ENCODE data around the gene SLC25A25. TPM values are rescaled to one million over a fixed set of nuclear protein-coding genes. Genes with fewer than 3 reads are reported as not detected.
A peak's percentile ranks its signal among the peaks of the same experiment; 100 is the strongest.
"Not testable (repeated sequence)": the region's sequence is repeated elsewhere in the genome, so short reads cannot be mapped to it uniquely, and the experiment has no call there.

The SLC25A25 gene
- total RNA-seq, 2 donors from 2014 or later: 26.0 to 33.1 TPM

- DNase-seq (ENCODE audit: low spot score): no peak
- TF ChIP-seq POLR2AphosphoS5 (IDR thresholded peaks at IDR 0.05): no peak
- TF ChIP-seq, protein P1, sequence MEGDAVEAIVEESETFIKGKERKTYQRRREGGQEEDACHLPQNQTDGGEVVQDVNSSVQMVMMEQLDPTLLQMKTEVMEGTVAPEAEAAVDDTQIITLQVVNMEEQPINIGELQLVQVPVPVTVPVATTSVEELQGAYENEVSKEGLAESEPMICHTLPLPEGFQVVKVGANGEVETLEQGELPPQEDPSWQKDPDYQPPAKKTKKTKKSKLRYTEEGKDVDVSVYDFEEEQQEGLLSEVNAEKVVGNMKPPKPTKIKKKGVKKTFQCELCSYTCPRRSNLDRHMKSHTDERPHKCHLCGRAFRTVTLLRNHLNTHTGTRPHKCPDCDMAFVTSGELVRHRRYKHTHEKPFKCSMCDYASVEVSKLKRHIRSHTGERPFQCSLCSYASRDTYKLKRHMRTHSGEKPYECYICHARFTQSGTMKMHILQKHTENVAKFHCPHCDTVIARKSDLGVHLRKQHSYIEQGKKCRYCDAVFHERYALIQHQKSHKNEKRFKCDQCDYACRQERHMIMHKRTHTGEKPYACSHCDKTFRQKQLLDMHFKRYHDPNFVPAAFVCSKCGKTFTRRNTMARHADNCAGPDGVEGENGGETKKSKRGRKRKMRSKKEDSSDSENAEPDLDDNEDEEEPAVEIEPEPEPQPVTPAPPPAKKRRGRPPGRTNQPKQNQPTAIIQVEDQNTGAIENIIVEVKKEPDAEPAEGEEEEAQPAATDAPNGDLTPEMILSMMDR (IDR thresholded peaks at IDR 0.05): no peak
- TF ChIP-seq POLR2A (IDR thresholded peaks at IDR 0.05): no peak
- Histone ChIP-seq H3K36me3 (no peaks in the 10 kb centered on the region), H3K4me3 (peak overlapping the region; percentile 19 to 32), H3K9me3 (no peaks in the 10 kb centered on the region), H3K27ac (peak overlapping the region in 1 of 2 donors; percentile 94), H3K27me3 (replicated peaks; ENCODE audit: insufficient read depth) (no peaks in the 10 kb centered on the region), H3K4me1 (replicated peaks) (peaks cover 6% of the 10 kb centered on the region)
- intact Hi-C loops (cut with DNase I): no loop called here
- WGBS: 95% methylated on average over 18 of the region's 18 CpGs
These were observed 1.9 kb upstream of the SLC25A25 start for GRCh38 chr9:128065907-128066712.

DNA sequence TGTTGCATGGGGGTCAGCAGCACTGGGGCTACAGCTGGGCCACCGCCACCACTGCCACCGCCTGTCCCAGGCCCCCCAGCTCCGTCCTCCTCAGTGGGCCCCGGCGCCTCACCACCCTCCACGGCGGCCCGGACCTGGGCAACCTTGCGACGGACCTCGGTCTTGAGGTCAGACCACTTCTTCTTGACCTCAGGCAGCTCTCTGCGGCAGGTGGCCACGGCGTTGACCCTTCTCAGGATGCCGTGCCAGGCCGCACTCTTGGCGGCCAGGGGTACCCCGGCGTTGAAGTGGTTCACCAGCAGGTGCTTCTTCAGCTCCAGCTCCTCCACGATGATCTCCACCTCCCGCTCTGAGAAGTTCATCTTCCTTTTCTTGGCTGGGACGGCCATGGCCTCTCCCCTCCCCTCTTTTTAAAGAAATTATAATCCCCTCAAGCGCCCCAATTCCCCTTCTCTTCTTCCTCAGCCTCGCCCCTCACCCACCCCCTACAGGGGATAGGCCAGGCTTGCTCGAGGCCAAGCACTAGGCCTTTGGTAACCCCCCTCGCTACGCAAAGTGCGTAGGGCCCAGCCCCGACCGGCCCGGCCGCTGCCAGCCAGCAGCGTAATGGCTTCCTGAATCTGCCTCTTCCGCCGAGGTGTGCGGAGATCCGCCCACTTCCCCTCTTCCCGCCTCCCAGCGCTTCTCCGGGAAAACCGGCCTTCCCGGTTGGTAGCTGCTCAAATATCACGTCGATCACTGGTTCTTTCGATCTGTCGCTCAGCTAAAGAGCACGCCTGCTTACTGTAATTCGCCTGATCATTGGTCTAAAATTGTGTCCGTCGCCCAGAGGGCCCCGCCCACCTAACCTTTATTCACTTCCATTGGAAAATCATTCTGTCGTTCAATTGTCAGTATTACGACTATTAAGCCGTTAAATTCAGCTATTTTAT lies 1.1 kb upstream of the SLC25A25 start, which contains the start of gene NAIF1:
Gene NAIF1, minus strand, starts transcription at position 608 of the 932 bp plus-strand sequence. Its CDS starts 219 bp downstream, at position 389.
- Histone ChIP-seq H3K9me3 (no peaks in the 10 kb centered on the region), H3K4me3 (peak within 1 kb of the TSS; percentile 92 to 97), H3K4me1 (replicated peaks) (peaks cover 12% of the 10 kb centered on the region), H3K27ac (peak within 1 kb of the TSS; percentile 94 to 95), H3K36me3 (no peaks in the 10 kb centered on the region), H3K27me3 (replicated peaks; ENCODE audit: insufficient read depth) (no peaks in the 10 kb centered on the region)
- TF ChIP-seq POLR2A (IDR thresholded peaks at IDR 0.05) (peak; percentile 62), POLR2AphosphoS5 (IDR thresholded peaks at IDR 0.05) (peak; percentile 96)
- TF ChIP-seq, protein P1 (IDR thresholded peaks at IDR 0.05): no peak
- WGBS: 37% methylated on average over 54 of the region's 54 CpGs
- DNase-seq (ENCODE audit: low spot score): peak; percentile 98
- intact Hi-C loops (cut with DNase I): no loop called here

DNA sequence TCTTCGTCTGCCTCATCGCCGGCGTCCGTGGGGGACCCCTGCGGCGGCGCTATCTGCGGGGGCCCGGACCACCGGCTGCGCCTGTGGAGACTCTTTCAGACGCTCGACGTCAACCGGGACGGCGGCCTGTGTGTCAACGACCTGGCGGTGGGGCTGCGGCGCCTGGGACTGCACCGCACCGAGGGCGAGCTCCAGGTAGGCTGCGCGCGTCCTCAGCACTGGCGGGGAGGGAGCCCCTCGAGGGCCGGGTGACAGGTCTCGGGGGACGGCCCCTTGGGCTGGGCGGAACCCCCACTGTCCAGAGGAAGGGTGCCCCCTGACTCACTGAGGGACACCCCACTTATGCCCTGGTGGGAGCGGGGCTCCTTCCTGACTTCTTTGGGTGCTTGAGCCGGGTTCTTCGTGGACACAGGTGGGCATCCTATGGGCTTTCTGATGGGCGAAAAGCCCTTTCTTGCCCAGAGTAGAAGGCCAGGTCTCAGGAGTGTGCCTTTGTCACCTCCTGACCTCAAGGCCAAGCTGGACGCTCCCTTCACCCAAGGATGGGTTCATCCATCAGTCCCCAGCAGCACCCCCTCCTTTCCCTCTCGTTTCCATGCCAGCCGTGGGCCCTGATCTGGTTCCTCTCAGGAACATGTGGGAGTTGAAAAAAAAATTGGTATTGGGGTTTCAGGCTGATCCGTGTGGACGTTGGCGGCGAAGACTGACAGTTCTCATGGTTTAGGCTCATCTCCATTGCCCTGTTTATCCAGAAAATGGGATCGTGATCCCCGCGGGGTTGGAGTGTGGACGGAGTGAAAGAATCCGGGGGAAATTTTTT lies 564 bp downstream of the SLC25A25 start:
- Histone ChIP-seq H3K4me3 (peak overlapping the region; percentile 92 to 97), H3K27ac (peak overlapping the region; percentile 91 to 94), H3K9me3 (no peaks in the 10 kb centered on the region), H3K4me1 (replicated peaks) (peaks cover 15% of the 10 kb centered on the region), H3K36me3 (no peaks in the 10 kb centered on the region), H3K27me3 (replicated peaks; ENCODE audit: insufficient read depth) (no peaks in the 10 kb centered on the region)
- WGBS: 1% methylated on average over 37 of the region's 50 CpGs
- intact Hi-C loops (cut with DNase I): loop anchor here (2.0 kb wide), 1 partner anchor 30 kb away; no protein-coding TSS in a partner anchor
- TF ChIP-seq POLR2AphosphoS5 (IDR thresholded peaks at IDR 0.05): no peak
- TF ChIP-seq, protein P1 (IDR thresholded peaks at IDR 0.05): peak in 1 of 4 experiments; percentile 14
- DNase-seq (ENCODE audit: low spot score): no peak

- Histone ChIP-seq H3K4me1 (replicated peaks) (peaks cover 25% of the 10 kb centered on the region), H3K36me3 (no peaks in the 10 kb centered on the region), H3K4me3 (no peak overlapping the region), H3K27ac (peak overlapping the region; percentile 91 to 94), H3K27me3 (replicated peaks; ENCODE audit: insufficient read depth) (no peaks in the 10 kb centered on the region), H3K9me3 (no peaks in the 10 kb centered on the region)
- peak; percentile 42 for TF ChIP-seq POLR2AphosphoS5 (IDR thresholded peaks at IDR 0.05)
- TF ChIP-seq POLR2A (IDR thresholded peaks at IDR 0.05): no peak
- TF ChIP-seq, protein P1 (IDR thresholded peaks at IDR 0.05): no peak
- intact Hi-C loops (cut with DNase I): no loop called here
- 48% methylated on average over 7 of the region's 7 CpGs for WGBS
- DNase-seq (ENCODE audit: low spot score): no peak
These were observed 2.8 kb downstream of the SLC25A25 start for GRCh38 chr9:128070874-128071273.

DNA sequence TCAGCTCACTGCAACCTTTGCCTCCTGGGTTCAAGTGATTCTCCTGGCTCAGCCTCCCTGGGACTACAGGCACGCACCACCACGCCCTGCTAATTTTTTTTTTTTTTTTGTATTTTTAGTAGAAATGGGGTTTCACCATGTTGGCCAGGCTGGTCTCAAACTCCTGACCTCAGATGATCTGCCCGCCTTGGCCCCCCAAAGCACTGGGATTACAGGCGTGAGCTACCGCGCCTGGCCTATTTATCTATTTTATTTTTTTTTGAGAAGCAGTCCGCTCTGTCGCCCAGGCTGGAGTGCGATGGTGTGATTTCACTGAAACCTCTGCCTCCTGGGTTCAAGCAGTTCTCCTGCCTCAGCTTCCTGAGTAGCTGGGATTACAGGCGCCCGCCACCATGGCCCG lies 3.4 kb downstream of the SLC25A25 start:
- not testable (repeated sequence) for H3K4me3 ChIP-seq

More for the DNA sequence above, 3.4 kb downstream of the SLC25A25 start:
- 85% methylated on average over 12 of the region's 12 CpGs for WGBS
- Histone ChIP-seq H3K4me1 (replicated peaks) (peaks cover 22% of the 10 kb centered on the region), H3K27ac (peak overlapping the region; percentile 91 to 94)
- H3K9me3 ChIP-seq; intact Hi-C loops (cut with DNase I); H3K36me3 ChIP-seq; H3K27me3 ChIP-seq (replicated peaks; ENCODE audit: insufficient read depth); DNase-seq (ENCODE audit: low spot score): not testable (repeated sequence)

Measured in prostate gland (tissue), 2 donors.